Suprapubic skin (tissue), 2 donors: Measurements from ENCODE around the gene PTGIS.

Source experiments
- EP300 ChIP-seq: sonication (generic); formaldehyde crosslinking; IDR thresholded peaks from one replicate; pipeline ENCODE4 v1.6.1; 2017; ENCODE audit warnings: antibody characterized with exemption
- POLR2A ChIP-seq, 2 donors: fragments of 450-650 bp; IDR thresholded peaks; one replicate each; pipeline ENCODE4 v1.6.1; 2017; ENCODE audit warnings: antibody characterized with exemption in 2 of 2, mild to moderate bottlenecking in 2 of 2, moderate library complexity in 2 of 2

- TF ChIP-seq EP300 (no peak), POLR2A (IDR thresholded peaks at IDR 0.05) (no peak)
Observed at GRCh38 chr20:49459684-49460083, 108.3 kb downstream of the PTGIS start.
